Measurements from ENCODE around the gene ORAI2.
"Not testable (repeated sequence)": the region's sequence is repeated elsewhere in the genome, so short reads cannot be mapped to it uniquely, and the experiment has no call there.

Gene ORAI2

DNA sequence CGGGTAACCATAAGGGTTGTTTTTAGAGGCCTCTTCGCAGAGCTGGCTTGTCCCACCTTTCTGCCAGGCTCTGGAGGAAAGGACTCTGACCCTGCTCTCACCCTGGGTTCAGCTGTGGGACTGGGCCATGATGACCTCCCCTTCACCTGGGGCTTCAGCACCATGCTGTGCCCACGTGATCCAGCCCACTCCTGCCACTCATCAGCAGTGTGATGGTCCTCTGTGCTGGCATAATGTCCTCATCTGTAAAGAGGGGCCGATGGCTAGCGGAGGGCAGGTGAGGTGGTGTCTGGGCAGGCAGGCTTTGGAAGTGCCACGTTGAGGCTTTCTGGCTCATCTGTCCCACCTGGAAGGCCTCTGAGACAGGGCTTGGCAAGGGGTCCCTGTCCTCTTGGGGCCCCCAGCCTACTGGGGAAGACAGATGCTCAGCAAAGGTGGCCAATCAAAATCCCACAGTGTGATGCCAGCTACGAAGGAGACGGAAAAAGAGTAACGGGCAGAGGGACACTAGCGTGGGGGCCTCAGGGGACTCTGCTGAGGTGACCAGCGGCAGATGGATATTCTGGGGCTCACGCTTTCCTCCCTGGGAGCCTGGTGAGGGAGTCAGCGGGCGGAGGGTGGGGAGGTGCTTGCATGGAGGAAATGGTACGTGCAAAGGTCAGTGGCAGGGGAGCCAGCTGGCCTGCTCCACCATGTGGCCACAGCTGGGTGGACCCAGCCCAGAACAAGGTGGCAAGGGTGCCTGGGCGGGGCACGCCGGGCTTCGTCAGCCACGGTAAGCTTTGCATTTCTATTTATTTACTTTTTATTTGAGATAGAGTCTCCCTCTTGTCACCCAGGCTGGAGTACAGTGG, 36.8 kb downstream of the ORAI2 start:
- DNase-seq: peak in 1 of 5 donors; percentile 5

DNA sequence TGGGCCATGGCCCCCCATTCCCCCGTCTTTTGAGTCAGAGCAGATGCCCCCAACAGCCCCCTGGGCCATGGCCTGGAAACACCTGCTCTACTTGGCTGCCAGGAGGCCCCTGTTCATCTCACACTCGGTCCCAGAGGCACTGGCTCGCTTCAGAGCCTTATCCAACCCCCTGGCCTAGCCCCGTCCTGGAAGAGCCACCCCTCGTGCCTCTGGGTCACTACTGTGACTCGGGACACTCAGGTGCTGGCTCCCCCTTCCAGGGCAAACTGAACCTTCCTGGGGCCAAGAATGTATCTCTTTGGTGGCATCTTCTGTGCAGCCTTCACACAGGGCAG, 38.4 kb downstream of the ORAI2 start:
- DNase-seq: peak in 1 of 5 donors; percentile 11

GRCh38 chr7:102472126-102473041, 39.0 kb downstream of the ORAI2 start:
- peak in 1 of 5 donors; percentile 9 for DNase-seq

- DNase-seq: peak in 1 of 5 donors; percentile 4
Measured at GRCh38 chr7:102473271-102473991, 40.1 kb downstream of the ORAI2 start.

- not testable (repeated sequence) for DNase-seq
Measured at GRCh38 chr7:102474116-102474515, 40.7 kb downstream of the ORAI2 start.

DNA sequence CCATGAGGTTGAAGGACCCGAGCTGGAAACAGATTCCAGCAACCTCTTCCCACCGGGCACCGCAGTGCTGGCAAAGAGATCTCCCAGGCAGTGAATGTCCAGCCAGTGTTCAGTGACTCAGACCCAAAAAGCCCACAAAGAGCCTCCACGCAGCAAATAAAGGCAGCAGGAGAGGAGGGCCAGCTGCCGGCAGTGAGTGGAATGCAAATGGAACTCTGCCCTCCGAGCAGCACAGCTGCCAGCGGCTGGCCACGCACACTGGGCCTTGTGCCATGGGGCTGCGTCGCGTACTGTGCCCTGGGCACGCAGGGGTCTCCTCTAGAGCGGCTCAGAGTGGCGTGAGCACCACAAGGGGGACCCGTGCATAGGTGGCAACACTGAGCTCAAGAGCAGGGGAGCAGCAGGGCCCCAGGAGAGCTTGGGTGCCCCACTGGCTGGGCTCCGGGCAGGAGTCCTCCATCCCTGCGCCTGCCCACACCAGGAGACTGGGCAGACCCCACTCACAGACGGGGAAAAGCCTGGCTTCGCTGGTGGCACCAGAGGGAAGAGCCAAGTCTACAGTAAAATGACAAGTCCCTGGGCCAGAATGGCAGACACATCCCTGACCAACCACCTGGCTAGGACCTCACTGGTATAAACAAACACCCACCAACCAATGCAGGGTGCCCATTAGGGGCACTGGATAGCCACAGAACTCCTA, 41.5 kb downstream of the ORAI2 start:
- DNase-seq: not testable (repeated sequence)

DNA sequence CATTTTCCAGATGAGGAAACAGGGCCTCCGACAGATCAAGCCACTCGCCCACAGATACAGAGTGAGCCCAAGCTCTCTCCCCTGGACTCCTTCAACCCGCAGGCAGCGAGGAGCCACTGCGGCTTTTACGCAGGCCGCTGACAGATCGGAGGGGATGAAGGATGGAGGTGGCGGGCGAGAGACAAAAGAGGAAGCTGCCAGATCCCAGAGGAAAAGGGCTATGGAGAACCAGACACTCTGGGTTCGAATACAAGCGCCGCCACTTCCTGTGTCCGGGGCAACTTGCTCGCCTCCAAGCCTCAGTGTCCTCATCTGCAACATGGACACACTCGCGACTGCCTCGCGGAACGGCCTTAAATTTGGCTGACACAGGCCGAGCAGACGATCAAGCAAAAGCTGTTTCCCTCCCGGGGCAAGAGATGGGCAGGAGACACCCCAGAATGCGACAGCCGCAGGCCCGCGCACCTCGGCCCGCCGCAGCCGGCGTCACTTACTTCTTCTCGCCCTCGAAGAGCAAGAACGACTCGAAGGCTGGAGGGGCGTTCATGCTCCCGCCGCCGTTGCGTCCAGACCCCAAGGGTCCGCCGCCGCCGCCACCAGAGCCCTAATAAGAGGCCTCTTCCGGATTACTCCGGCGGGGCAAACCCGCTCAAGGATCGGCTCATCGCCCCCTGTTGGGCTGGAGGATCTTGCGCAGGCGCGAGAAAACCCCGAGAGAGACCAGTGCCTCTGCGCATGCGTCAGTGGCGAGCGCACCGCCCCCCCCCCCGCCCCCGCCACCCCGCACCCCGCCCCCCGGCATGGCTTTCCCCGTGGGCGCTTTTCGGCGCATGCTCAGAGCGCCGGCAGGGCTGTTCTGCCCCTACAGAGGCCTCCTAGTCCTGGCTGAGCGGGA, 45.2 kb downstream of the ORAI2 start, which contains the start of gene POLR2J:
Gene POLR2J (minus strand): TSS at position 609 of the 895 bp plus-strand sequence. CDS start 62 bp downstream, at position 547.
- peak; percentile 73 to 86 (median 81) for DNase-seq

GRCh38 chr7:102479209-102479584, 45.8 kb downstream of the ORAI2 start:
- not testable (repeated sequence) for DNase-seq

- peak in 1 of 5 donors; percentile 4 for DNase-seq
Measured at GRCh38 chr7:102479982-102480637, 46.7 kb downstream of the ORAI2 start.

- DNase-seq: not testable (repeated sequence)
Measured at GRCh38 chr7:102481962-102482361, 48.6 kb downstream of the ORAI2 start.

DNA sequence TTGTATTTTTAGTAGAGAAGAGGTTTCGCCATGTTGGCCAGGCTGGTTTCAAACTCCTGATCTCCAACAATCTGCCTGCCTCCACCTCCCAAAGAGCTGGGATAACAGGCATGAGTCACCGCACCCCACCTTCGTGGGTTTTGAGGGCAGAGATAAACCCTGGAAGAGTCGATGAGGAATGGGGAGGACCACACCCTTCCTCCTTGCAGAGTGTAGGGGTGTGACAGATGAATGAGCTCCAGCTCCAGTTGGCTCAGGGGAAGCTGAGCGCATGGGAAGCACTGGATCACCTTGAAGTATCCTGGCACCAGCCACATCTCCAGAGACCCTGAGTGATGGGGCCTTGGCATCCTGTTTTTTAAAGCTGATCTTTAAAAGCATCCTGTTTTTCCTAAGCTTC, 50.9 kb downstream of the ORAI2 start:
- DNase-seq: not testable (repeated sequence)

- DNase-seq: peak in 4 of 5 donors; percentile 24 to 36 (median 31)
Measured at GRCh38 chr7:102490529-102491075, 57.2 kb downstream of the ORAI2 start.

- DNase-seq: not testable (repeated sequence)
Measured at GRCh38 chr7:102493220-102493935, 60.0 kb downstream of the ORAI2 start.

GRCh38 chr7:102494026-102494425, 60.7 kb downstream of the ORAI2 start:
- DNase-seq: not testable (repeated sequence)

DNA sequence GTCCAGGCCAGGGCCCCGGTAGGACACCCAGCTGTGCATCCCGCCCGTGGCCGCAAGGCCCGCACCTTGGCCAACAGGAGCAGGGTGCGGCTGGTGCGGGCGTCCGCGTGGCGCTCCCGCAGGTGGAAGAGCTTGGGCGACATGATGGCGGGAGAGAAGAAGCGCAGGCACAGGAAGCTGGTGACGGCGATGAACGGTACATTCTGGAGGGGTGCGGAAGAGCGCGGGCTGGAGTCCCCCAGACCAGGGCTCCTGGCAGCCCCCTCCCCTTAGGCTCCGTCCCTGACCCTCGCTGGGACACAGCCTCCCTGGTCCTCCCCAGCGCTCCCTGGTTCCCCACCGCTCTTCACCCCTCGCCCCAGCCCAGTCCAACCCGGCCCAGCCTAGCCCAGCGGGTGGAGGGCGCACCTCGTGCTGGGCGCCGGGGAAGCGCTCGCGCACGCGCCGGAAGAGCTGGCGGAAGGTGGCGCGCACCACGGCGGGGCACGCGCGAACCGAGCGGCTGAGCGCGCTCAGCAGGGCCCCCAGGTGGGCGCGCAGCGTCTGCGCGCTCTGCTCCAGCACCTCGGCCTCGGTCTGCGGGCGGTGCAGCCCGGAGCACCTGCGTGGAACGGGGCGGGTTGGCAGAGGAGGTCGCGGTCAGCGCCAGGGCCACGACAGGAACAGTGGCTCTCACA, 61.2 kb downstream of the ORAI2 start:
- DNase-seq: not testable (repeated sequence)

DNA sequence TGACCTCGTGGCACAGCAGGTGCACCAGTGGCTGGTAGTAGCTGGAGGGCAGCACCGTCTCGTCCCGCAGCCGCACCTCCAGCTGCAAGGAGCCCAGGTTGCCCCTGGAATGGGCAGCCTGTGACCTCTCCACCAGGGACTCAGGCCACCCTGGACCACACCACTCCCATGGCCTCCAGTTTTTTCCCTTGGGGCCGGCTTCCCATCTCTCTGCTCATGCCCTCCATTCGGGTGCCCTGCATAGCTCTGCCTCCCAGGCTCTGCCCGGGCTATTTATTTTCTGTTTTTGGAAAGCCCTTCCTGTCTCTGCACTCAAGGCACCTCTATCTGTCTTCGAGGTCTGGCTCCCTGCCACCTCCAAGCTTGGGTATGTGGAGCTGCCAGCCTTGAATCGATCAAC, 63.5 kb downstream of the ORAI2 start:
- DNase-seq: not testable (repeated sequence)

- DNase-seq: not testable (repeated sequence)
Measured at GRCh38 chr7:102497308-102497707, 63.9 kb downstream of the ORAI2 start.

GRCh38 chr7:102498321-102498720, 64.9 kb downstream of the ORAI2 start:
- DNase-seq: not testable (repeated sequence)

- DNase-seq: not testable (repeated sequence)
Measured at GRCh38 chr7:102503141-102503540, 69.8 kb downstream of the ORAI2 start.

Measured in T-helper 1 cell (primary cell).